GM18526 (cell line): Measurements from ENCODE around the gene OLIG2.

Experiments used
- POLR2A ChIP-seq: IDR thresholded peaks from 3 replicates; pipeline ENCODE4 v1.6.1; 2011; ENCODE audit not compliant: insufficient read length; ENCODE audit errors: extremely low read depth

OLIG2 gene

GRCh38 chr21:33037501-33037900 is 11.8 kb downstream of the OLIG2 start:
- TF ChIP-seq POLR2A = no peak

GRCh38 chr21:33039536-33039935 is 13.8 kb downstream of the OLIG2 start:
- TF ChIP-seq POLR2A = no peak

GRCh38 chr21:33040215-33040614 is 14.5 kb downstream of the OLIG2 start:
- TF ChIP-seq POLR2A = no peak

GRCh38 chr21:33041981-33042380 is 16.2 kb downstream of the OLIG2 start:
- TF ChIP-seq POLR2A = no peak

- TF ChIP-seq POLR2A = no peak
These were observed 17.1 kb downstream of the OLIG2 start for GRCh38 chr21:33042812-33043211.

GRCh38 chr21:33046455-33046854 is 20.7 kb downstream of the OLIG2 start:
- TF ChIP-seq POLR2A = no peak

- no peak for TF ChIP-seq POLR2A
These were observed 21.5 kb downstream of the OLIG2 start for GRCh38 chr21:33047231-33047630.

- TF ChIP-seq POLR2A = no peak
These were observed 26.2 kb downstream of the OLIG2 start for GRCh38 chr21:33051925-33052324.

GRCh38 chr21:33053951-33054350 is 28.2 kb downstream of the OLIG2 start:
- TF ChIP-seq POLR2A = no peak

- no peak for TF ChIP-seq POLR2A
These were observed 30.3 kb downstream of the OLIG2 start for GRCh38 chr21:33055991-33056390.

- no peak for TF ChIP-seq POLR2A
These were observed 31.7 kb downstream of the OLIG2 start for GRCh38 chr21:33057385-33057940.

GRCh38 chr21:33058527-33058926 is 32.8 kb downstream of the OLIG2 start:
- TF ChIP-seq POLR2A = no peak

GRCh38 chr21:33058957-33059356 is 33.2 kb downstream of the OLIG2 start:
- no peak for TF ChIP-seq POLR2A

- TF ChIP-seq POLR2A = no peak
These were observed 33.7 kb downstream of the OLIG2 start for GRCh38 chr21:33059380-33059841.

- no peak for TF ChIP-seq POLR2A
These were observed 35.5 kb downstream of the OLIG2 start for GRCh38 chr21:33061233-33061632.

- no peak for TF ChIP-seq POLR2A
These were observed 37.7 kb downstream of the OLIG2 start for GRCh38 chr21:33063375-33063883.

GRCh38 chr21:33063907-33064622 is 38.3 kb downstream of the OLIG2 start:
- TF ChIP-seq POLR2A = no peak
